NCI-H128 (cell line): ENCODE data around the gene KL.

Experiments used
- DNase-seq: peaks from one replicate; lab custom pipeline; 2025; ENCODE audit not compliant: unreplicated experiment; lab: John Stamatoyannopoulos, UW

The KL gene

DNA sequence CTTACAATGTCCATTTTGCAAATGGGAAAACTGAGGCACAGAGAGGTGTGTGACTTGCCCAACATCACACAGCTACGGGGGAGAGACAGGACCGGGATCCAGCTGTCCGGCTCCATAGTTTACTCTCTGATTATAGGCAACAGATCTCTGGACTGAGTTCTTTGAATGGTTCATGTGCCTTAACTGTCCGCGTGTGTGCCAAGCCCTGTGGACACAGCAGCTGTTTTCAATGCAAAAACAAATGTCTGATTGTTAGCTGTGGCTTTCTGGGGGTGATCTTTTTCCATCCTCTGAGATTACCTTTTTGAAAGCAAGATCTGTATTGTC is 94.1 kb downstream of the KL start:
- no peak for DNase-seq

DNA sequence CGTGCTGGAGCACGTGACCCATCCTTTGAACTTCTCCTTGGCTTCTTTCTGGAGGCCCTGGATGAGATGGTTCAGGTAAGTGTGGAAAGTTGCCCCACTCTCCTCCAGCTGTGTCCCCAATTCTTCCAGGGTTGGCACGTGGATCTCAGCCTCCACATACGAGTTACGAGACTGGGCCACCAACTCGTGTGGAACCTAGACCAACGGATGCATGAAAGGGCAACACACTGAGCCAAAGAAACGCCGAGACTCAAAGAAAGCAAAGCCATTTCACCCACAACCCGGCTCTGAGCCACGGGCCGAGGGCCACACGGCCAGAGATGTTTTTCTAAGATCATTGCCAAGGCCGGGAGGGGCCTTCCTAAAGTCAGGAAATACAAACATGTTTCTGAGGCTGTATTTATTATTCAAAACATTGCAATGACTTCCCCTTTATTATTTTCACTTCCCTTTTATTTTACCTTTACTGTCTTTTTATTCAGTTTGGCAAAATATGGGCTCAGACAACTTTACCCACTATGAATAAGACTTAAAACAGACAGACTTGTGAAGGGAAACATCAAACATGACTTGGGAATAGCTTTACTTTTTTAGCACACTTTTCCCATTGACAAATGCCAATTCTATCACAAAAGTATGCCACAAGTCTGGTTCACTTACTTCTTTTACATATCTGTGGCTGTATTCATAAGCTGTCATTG is 94.6 kb downstream of the KL start:
- no peak for DNase-seq

DNA sequence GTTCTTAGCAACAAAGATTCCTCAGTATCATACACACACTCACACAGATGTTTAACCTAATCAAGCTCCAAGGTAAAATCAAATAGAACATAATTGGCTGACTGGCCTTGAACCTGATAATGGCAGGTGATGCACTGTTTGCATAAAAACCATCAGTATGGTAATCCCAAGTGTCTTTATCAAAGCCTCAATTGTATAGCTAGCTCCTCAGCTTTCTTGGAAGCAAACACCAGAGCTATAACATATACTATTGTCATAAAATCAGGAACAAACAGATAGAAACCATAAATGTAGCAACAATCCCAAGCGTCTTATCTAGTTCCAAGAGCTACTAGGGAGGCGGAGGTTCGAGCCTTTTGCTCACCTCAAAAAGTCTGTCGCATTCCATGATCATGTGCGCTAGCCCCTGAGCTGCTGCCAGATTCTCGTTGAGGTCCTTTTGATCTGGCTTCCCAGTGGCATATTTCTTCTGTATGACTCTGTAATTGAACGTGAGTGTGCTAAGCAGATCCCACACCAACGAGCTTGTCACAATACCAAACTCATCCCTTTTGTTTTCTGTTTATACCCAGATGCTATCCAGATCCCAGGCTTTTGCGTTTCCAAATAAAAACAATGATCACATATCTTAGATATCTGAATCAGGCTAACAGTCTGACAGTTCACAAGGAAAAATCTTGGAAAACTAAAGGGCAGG is 95.3 kb downstream of the KL start:
- no peak for DNase-seq

DNA sequence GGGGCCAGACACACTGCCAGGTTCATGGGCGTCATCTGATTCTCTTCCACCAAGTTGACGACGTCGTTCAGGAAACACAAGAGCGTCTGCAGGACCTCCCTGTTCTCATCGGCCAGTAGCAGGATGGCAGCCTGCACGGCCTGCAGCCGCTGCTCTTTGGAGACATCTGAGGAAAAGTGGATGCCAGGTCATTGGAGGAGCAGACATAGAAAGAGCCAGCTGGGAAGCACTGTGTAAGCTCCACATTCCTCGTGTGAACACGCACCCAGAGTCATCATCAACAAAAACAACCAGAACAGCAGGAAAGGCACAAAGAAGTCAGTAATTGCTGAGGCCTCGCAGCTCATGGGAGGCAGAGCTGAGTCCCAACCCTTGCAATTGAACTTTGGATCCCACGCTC is 96.5 kb downstream of the KL start:
- no peak for DNase-seq

DNA sequence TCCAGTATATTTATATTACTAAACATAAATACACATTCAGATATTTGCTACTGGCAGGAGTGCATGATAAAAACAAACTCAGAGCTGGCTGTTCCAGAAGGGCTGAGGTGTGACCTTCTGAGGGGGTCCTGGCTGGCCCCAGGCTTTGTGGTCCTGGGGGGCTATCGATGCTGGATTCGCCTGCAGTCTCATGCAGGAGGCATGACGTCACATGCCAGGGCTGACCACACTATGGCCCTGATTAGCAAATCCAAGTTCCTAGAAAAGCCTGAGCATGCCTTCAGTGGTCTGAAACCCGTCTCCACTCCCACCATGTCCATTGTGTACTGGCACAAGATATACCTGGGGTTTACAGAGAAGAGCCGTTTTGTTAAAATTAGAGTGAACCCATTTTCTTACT is 97.9 kb downstream of the KL start:
- DNase-seq: no peak

DNA sequence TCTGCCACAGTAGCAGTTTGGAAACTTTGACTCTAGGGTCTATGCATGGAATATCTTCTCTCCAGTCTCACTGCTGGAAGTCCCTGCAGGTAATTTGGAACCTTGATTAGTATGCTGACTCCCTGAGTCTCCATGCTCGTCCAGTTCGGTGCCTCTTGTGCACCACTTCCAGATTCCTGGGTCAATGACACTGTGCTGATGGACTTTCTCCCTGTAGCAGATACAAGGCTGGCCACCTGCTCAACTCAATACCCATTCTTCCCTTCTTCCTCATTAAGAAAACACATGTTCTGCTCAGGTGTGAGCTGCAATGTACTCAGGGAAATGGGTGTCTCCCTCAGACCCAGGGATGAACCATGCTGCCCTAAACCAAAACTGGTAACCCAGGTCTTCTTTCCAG is 99.1 kb downstream of the KL start:
- no peak for DNase-seq
